ENCODE measurements around the gene ENPP7. TPM values are rescaled to one million over a fixed set of nuclear protein-coding genes. Genes with fewer than 3 reads are reported as not detected.
A peak's percentile ranks its signal among the peaks of the same experiment; 100 is the strongest.

Gene ENPP7
- total and polyA plus RNA-seq, 2 donors from 2014 or later, result 0.94 to 3.7 TPM

DNA sequence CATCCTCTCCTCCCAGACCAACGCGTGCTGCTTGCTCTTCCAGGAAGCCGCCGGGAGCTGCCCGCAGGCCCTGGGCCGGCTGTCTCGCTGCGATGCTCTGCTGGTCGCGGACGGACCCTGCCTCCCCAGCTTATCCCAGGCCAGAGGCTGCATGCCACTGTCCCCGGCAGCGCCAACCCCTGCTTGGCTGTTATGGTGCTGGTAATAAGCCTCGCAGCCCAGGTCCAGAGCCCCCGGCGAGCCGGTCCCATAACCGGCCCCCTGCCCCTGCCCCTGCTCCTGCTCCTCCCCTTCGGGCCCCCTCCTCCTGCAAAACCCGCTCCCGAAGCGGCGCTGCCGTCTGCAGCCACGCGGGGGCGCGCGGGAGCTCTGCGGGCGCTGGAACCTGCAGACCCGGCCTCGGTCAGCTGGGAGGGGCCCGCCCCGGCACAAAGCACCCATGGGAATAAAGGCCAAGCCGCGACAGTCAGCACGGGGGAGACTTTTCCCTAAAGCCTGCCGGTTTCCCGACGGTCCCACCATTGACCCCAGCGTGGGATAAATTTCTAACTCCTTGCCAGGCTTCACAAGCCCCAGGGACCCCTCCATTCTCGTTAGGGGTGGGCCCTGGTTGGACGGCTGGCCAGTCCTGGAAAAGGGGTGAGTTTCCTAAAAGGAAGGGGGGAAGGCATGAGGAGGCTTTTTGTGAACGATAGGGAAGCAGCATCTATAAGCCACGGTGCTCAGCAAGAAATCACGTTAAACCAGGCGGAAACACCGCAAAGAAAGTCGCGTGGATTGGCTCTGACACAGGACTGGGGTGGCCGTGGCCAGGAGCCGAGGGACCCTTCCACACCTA, 11.2 kb downstream of the ENPP7 start:
- Histone ChIP-seq H3K9me3 (ENCODE audit: control insufficient read depth in 2 of 3, insufficient read depth in 1 of 3, low read length in 3 of 3) (no peaks in the 10 kb centered on the region), H3K9ac (ENCODE audit: low read length in 3 of 3) (no peak overlapping the region), H3K4me3 (ENCODE audit: low read length in 3 of 3) (peak overlapping the region in 1 of 3 donors; percentile 13), H3K27ac (ENCODE audit: low read depth in 2 of 2, low read length in 2 of 2) (no peak overlapping the region), H3K4me1 (ENCODE audit: control insufficient read depth in 2 of 3, insufficient read depth in 2 of 3, low read depth in 1 of 3, low read length in 3 of 3) (peaks cover 0 to 7% (median 6%) of the 10 kb centered on the region in 3 donors), H3K36me3 (ENCODE audit: control insufficient read depth in 2 of 3, insufficient read depth in 3 of 3, low read length in 3 of 3) (no peaks in the 10 kb centered on the region), H3K27me3 (ENCODE audit: control insufficient read depth, insufficient read depth, low read length) (no peaks in the 10 kb centered on the region)
- intact Hi-C loops (cut with DNase I), result no loop called here
- FAIRE-seq (no peak), DNase-seq (peak; percentile 89 to 94 (median 90))
- peak; percentile 78 for TF ChIP-seq CTCF (IDR thresholded peaks at IDR 0.05; ENCODE audit: borderline replicate concordance, extremely low read depth, insufficient read depth)

GRCh38 chr17:79742589-79742918, 11.8 kb downstream of the ENPP7 start:
- H3K27me3 ChIP-seq (ENCODE audit: control insufficient read depth, insufficient read depth, low read length), result no peaks in the 10 kb centered on the region
- FAIRE-seq (no peak), DNase-seq (no peak)
- H3K4me3 ChIP-seq (ENCODE audit: low read length in 3 of 3), result no peak overlapping the region
- H3K9ac ChIP-seq (ENCODE audit: low read length in 3 of 3), result no peak overlapping the region
- H3K27ac ChIP-seq (ENCODE audit: low read depth in 2 of 2, low read length in 2 of 2), result no peak overlapping the region
- no peaks in the 10 kb centered on the region for H3K9me3 ChIP-seq (ENCODE audit: control insufficient read depth in 2 of 3, insufficient read depth in 1 of 3, low read length in 3 of 3)
- H3K4me1 ChIP-seq (ENCODE audit: control insufficient read depth in 2 of 3, insufficient read depth in 2 of 3, low read depth in 1 of 3, low read length in 3 of 3), result peaks cover 0 to 8% (median 6%) of the 10 kb centered on the region in 3 donors
- TF ChIP-seq CTCF (IDR thresholded peaks at IDR 0.05; ENCODE audit: borderline replicate concordance, extremely low read depth, insufficient read depth), result no peak
- H3K36me3 ChIP-seq (ENCODE audit: control insufficient read depth in 2 of 3, insufficient read depth in 3 of 3, low read length in 3 of 3), result no peaks in the 10 kb centered on the region
- intact Hi-C loops (cut with DNase I), result no loop called here

- H3K9ac ChIP-seq (ENCODE audit: low read length in 3 of 3), result no peak overlapping the region
- H3K27me3 ChIP-seq (ENCODE audit: control insufficient read depth, insufficient read depth, low read length), result peaks cover 3% of the 10 kb centered on the region
- H3K4me1 ChIP-seq (ENCODE audit: control insufficient read depth in 2 of 3, insufficient read depth in 2 of 3, low read depth in 1 of 3, low read length in 3 of 3), result peaks cover 0 to 12% (median 6%) of the 10 kb centered on the region in 3 donors
- TF ChIP-seq CTCF (IDR thresholded peaks at IDR 0.05; ENCODE audit: borderline replicate concordance, extremely low read depth, insufficient read depth), result no peak
- FAIRE-seq (no peak), DNase-seq (peak in 2 of 5 donors; percentile 45 to 53)
- intact Hi-C loops (cut with DNase I), result no loop called here
- H3K4me3 ChIP-seq (ENCODE audit: low read length in 3 of 3), result no peak overlapping the region
- no peaks in the 10 kb centered on the region for H3K36me3 ChIP-seq (ENCODE audit: control insufficient read depth in 2 of 3, insufficient read depth in 3 of 3, low read length in 3 of 3)
- no peaks in the 10 kb centered on the region for H3K9me3 ChIP-seq (ENCODE audit: control insufficient read depth in 2 of 3, insufficient read depth in 1 of 3, low read length in 3 of 3)
- no peak overlapping the region for H3K27ac ChIP-seq (ENCODE audit: low read depth in 2 of 2, low read length in 2 of 2)
These were observed 12.3 kb downstream of the ENPP7 start for GRCh38 chr17:79742951-79743476.
